Lower leg skin (tissue), 3 donors: ENCODE results near the gene ESR2.

Experiments
- POLR2A ChIP-seq, 2 donors: fragments of 450-650 bp; IDR thresholded peaks; one replicate each; pipeline ENCODE4 v1.6.1; 2016 to 2017; ENCODE audit warnings: antibody characterized with exemption in 2 of 2, mild to moderate bottlenecking in 1 of 2, moderate library complexity in 1 of 2
- TF ChIP-seq, protein P1 (sequence below), 3 donors: fragments of 450-650 bp; IDR thresholded peaks; one replicate each; pipeline ENCODE4 v1.5.1; 2016; ENCODE audit warnings: antibody characterized with exemption in 3 of 3, mild to moderate bottlenecking in 3 of 3, moderate library complexity in 2 of 3

DNA sequence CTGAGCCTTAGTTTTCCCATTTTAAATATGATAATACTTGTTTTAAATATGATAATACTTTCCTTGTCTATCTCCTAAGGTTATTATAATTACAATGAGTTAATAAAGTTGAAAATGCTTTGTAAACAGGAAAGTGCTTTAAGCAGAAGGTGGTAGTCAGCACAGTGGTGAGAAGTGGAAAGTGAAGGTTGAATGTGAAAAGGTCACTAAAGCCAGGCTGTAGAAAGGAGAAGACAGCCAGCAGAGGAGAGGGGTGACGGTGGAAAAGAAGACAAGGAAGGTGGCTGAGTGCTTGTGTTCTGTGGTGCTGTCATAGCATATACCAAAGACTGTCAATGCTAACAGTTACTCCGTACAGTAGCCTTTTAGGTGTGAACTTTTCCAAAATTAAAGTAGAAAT, 117.8 kb downstream of the ESR2 start:
- TF ChIP-seq, protein P1, sequence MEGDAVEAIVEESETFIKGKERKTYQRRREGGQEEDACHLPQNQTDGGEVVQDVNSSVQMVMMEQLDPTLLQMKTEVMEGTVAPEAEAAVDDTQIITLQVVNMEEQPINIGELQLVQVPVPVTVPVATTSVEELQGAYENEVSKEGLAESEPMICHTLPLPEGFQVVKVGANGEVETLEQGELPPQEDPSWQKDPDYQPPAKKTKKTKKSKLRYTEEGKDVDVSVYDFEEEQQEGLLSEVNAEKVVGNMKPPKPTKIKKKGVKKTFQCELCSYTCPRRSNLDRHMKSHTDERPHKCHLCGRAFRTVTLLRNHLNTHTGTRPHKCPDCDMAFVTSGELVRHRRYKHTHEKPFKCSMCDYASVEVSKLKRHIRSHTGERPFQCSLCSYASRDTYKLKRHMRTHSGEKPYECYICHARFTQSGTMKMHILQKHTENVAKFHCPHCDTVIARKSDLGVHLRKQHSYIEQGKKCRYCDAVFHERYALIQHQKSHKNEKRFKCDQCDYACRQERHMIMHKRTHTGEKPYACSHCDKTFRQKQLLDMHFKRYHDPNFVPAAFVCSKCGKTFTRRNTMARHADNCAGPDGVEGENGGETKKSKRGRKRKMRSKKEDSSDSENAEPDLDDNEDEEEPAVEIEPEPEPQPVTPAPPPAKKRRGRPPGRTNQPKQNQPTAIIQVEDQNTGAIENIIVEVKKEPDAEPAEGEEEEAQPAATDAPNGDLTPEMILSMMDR (IDR thresholded peaks at IDR 0.05): no peak
- TF ChIP-seq POLR2A (IDR thresholded peaks at IDR 0.05): no peak
